ENCODE results near the gene SART1. TPM values are rescaled to one million over a fixed set of nuclear protein-coding genes. Genes with fewer than 3 reads are reported as not detected.
A peak's percentile ranks its signal among the peaks of the same experiment; 100 is the strongest.

SART1 gene
- total RNA-seq, 1 donor from 2014 or later: 45.9 TPM

DNA sequence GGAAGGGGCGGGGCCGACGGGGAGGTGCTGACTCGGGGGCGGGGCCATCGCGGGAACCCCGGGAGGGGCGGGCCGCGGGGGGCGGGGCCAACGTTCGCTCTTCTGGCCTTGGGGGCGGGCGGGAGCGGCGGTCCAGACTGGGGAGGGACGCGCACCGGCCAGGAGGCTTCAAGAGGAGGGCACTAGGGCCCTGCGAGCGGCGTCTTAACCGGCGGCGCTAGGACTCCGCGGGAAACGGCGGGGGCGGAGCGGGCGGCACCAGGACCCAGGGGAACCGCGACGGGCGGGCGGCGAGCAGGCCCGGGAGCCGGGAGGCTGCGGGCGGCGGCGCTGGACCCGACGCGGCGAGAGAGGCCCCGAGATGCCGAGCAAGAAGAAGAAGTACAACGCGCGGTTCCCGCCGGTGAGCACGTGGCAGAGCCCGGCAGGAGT is 42.4 kb upstream of the SART1 start, which contains the start of gene DRAP1:
Gene DRAP1 (plus strand): TSS at position 286 of the 432 bp plus-strand sequence. CDS start 76 bp downstream, at position 362.
- peak within 1 kb of the TSS; percentile 96 to 99 (median 98) for H3K9ac ChIP-seq (ENCODE audit: low read depth in 1 of 3, low read length in 3 of 3)
- peaks cover 9 to 26% (median 26%) of the 10 kb centered on the region in 3 donors for H3K36me3 ChIP-seq (ENCODE audit: control insufficient read depth in 3 of 3, insufficient read depth in 3 of 3, low read length in 3 of 3)
- peak within 1 kb of the TSS; percentile 82 to 96 (median 90) for H3K4me3 ChIP-seq (ENCODE audit: low read length in 3 of 3)
- peak within 1 kb of the TSS; percentile 97 for H3K27ac ChIP-seq (ENCODE audit: low read depth, low read length)
- peaks cover 50 to 55% (median 52%) of the 10 kb centered on the region in 3 donors for H3K4me1 ChIP-seq (ENCODE audit: control insufficient read depth in 3 of 3, insufficient read depth in 3 of 3, low read length in 3 of 3)
- H3K9me3 ChIP-seq (ENCODE audit: control insufficient read depth in 3 of 3, low read length in 3 of 3): no peaks in the 10 kb centered on the region
- H3K27me3 ChIP-seq (ENCODE audit: control insufficient read depth in 3 of 3, insufficient read depth in 3 of 3, low read length in 3 of 3): no peaks in the 10 kb centered on the region

DNA sequence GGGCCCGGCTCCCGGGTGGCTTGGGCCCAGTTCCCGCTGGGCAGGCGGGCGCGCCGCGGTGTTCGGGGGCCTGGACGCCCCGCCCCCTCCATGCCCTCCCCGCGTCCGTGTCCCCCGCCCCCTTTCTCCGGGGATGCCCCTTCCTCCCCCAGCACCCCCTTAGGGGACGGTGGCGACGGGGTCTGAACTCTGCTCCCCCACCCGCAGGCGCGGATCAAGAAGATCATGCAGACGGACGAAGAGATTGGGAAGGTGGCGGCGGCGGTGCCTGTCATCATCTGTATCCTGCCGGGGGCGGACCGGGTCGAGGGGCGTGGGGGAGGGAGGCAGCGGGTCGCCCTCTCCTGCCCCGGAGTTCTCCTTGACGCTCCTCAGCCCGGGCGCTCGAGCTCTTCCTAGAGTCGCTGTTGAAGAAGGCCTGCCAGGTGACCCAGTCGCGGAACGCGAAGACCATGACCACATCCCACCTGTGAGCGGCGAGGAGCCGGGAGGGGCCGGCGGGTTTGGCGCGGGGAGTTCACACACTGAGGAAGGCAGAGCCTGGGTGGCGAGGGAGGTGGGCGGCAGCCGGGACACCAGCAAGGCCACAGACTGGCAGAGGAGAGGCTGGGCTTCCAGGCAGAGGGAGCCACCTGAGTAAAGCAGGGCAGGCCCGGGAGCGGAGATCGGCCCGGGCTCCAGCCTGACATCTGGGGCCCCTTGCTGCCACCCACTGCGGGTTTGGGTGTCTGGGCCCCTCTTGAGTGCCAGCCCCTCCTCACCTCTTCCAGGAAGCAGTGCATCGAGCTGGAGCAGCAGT is 41.8 kb upstream of the SART1 start:
- H3K9me3 ChIP-seq (ENCODE audit: control insufficient read depth in 3 of 3, low read length in 3 of 3): no peaks in the 10 kb centered on the region
- H3K27ac ChIP-seq (ENCODE audit: low read depth, low read length): peak overlapping the region; percentile 60
- peak overlapping the region; percentile 76 to 80 (median 76) for H3K9ac ChIP-seq (ENCODE audit: low read depth in 1 of 3, low read length in 3 of 3)

DNA sequence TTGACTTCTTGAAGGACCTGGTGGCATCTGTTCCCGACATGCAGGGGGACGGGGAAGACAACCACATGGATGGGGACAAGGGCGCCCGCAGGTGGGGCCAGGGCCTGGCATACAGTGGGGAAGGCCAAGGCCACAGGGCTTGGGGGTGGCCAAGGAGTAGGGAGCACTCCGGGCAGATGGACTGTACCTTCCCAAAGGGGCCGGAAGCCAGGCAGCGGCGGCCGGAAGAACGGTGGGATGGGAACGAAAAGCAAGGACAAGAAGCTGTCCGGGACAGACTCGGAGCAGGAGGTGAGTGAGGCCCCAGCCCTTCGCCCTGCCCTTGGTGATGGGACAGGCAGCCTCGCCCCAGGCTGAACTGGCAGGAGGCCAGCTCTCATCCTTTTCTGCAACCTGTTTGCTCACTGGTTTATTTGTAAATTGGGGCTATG is 41.1 kb upstream of the SART1 start:
- peak overlapping the region; percentile 69 to 80 (median 79) for H3K4me3 ChIP-seq (ENCODE audit: low read length in 3 of 3)
- H3K4me1 ChIP-seq (ENCODE audit: control insufficient read depth in 3 of 3, insufficient read depth in 3 of 3, low read length in 3 of 3): peaks cover 41 to 45% (median 43%) of the 10 kb centered on the region in 3 donors
- H3K27ac ChIP-seq (ENCODE audit: low read depth, low read length): no peak overlapping the region
- H3K9ac ChIP-seq (ENCODE audit: low read depth in 1 of 3, low read length in 3 of 3): peak overlapping the region; percentile 76 to 80 (median 76)
- H3K9me3 ChIP-seq (ENCODE audit: control insufficient read depth in 3 of 3, low read length in 3 of 3): no peaks in the 10 kb centered on the region
- H3K36me3 ChIP-seq (ENCODE audit: control insufficient read depth in 3 of 3, insufficient read depth in 3 of 3, low read length in 3 of 3): peaks cover 9 to 26% (median 26%) of the 10 kb centered on the region in 3 donors
- no peaks in the 10 kb centered on the region for H3K27me3 ChIP-seq (ENCODE audit: control insufficient read depth in 3 of 3, insufficient read depth in 3 of 3, low read length in 3 of 3)

More for the DNA sequence above, 41.8 kb upstream of the SART1 start:
- Histone ChIP-seq H3K4me1 (ENCODE audit: control insufficient read depth in 3 of 3, insufficient read depth in 3 of 3, low read length in 3 of 3) (peaks cover 47 to 51% (median 49%) of the 10 kb centered on the region in 3 donors), H3K36me3 (ENCODE audit: control insufficient read depth in 3 of 3, insufficient read depth in 3 of 3, low read length in 3 of 3) (peaks cover 9 to 26% (median 26%) of the 10 kb centered on the region in 3 donors), H3K27me3 (ENCODE audit: control insufficient read depth in 3 of 3, insufficient read depth in 3 of 3, low read length in 3 of 3) (no peaks in the 10 kb centered on the region), H3K4me3 (ENCODE audit: low read length in 3 of 3) (peak overlapping the region; percentile 69 to 80 (median 79))

DNA sequence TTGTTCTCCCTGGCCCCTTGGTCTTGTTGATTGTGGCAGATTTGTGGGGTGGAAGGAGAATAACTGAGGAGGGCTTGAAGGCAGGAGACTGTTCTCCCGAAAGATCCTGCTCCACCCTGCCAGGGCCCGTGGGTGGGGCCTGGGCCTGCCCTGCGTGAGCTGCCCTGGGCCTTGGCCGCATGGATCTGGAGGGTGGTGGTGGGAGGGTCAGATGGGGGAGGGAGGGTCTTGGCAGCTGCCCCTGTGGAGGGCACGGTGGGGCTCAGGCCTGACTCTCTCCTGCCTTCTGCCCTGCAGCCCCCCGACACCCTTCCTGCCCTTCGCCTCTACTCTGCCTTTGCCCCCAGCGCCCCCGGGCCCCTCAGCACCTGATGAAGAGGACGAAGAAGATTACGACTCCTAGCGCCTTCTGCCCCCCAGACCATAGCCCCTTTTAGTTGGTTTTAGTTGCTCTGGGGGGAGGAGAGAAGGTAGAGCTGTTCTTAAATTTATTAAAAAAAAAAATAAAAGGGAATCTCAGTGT is 40.4 kb upstream of the SART1 start:
- peaks cover 9 to 26% (median 26%) of the 10 kb centered on the region in 3 donors for H3K36me3 ChIP-seq (ENCODE audit: control insufficient read depth in 3 of 3, insufficient read depth in 3 of 3, low read length in 3 of 3)
- H3K9me3 ChIP-seq (ENCODE audit: control insufficient read depth in 3 of 3, low read length in 3 of 3): no peaks in the 10 kb centered on the region
- peaks cover 34 to 38% (median 36%) of the 10 kb centered on the region in 3 donors for H3K4me1 ChIP-seq (ENCODE audit: control insufficient read depth in 3 of 3, insufficient read depth in 3 of 3, low read length in 3 of 3)
- no peaks in the 10 kb centered on the region for H3K27me3 ChIP-seq (ENCODE audit: control insufficient read depth in 3 of 3, insufficient read depth in 3 of 3, low read length in 3 of 3)
- peak overlapping the region in 2 of 3 donors; percentile 69 to 80 for H3K4me3 ChIP-seq (ENCODE audit: low read length in 3 of 3)
- H3K27ac ChIP-seq (ENCODE audit: low read depth, low read length): no peak overlapping the region
- H3K9ac ChIP-seq (ENCODE audit: low read depth in 1 of 3, low read length in 3 of 3): peak overlapping the region in 2 of 3 donors; percentile 76 to 80

DNA sequence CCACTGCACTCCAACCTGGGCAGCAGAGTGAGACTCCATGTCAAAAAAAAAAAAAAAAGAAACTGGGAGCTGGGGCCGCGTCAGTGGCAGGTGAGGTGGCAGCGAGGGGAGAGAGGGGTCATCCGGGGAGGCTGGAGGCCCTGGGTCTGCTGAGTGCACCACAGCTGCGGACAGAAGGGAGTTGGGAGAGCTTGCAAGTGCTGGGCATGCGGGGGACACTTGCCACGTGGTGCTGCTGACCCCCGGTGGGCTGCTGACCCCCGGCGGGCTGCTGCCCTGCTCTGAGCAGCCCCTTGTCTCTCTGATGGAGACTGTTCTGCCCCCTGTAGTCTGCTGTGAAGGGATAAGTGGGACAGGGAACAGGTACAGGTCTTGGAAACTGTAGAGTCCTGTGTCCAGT is 39.7 kb upstream of the SART1 start:
- Histone ChIP-seq H3K4me3 (ENCODE audit: low read length in 3 of 3) (no peak overlapping the region), H3K36me3 (ENCODE audit: control insufficient read depth in 3 of 3, insufficient read depth in 3 of 3, low read length in 3 of 3) (peaks cover 9 to 25% (median 25%) of the 10 kb centered on the region in 3 donors), H3K27ac (ENCODE audit: low read depth, low read length) (no peak overlapping the region), H3K9ac (ENCODE audit: low read depth in 1 of 3, low read length in 3 of 3) (no peak overlapping the region), H3K27me3 (ENCODE audit: control insufficient read depth in 3 of 3, insufficient read depth in 3 of 3, low read length in 3 of 3) (no peaks in the 10 kb centered on the region), H3K9me3 (ENCODE audit: control insufficient read depth in 3 of 3, low read length in 3 of 3) (no peaks in the 10 kb centered on the region), H3K4me1 (ENCODE audit: control insufficient read depth in 3 of 3, insufficient read depth in 3 of 3, low read length in 3 of 3) (peaks cover 26 to 30% (median 28%) of the 10 kb centered on the region in 3 donors)

DNA sequence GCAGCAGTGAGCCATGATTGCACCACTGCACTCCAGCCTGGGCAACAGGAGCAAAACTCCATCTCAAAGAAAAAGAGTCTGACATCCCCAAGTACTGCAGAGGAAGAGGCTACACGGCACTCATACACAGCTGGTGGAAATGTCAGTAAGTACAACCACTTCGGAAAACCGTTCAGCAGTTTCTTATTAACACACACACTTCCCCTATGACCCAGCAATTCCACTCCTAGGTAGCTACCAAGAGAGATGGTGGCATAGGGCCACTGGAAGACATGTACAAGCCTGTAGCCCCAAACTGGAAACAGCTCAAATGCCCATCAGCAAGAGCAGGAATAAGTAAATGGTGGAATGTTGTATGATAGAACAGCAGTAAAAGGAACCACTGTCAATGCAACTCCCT is 39.0 kb upstream of the SART1 start:
- no peaks in the 10 kb centered on the region for H3K27me3 ChIP-seq (ENCODE audit: control insufficient read depth in 3 of 3, insufficient read depth in 3 of 3, low read length in 3 of 3)
- H3K9me3 ChIP-seq (ENCODE audit: control insufficient read depth in 3 of 3, low read length in 3 of 3): no peaks in the 10 kb centered on the region
- H3K36me3 ChIP-seq (ENCODE audit: control insufficient read depth in 3 of 3, insufficient read depth in 3 of 3, low read length in 3 of 3): peaks cover 9 to 21% (median 20%) of the 10 kb centered on the region in 3 donors
- H3K4me1 ChIP-seq (ENCODE audit: control insufficient read depth in 3 of 3, insufficient read depth in 3 of 3, low read length in 3 of 3): peaks cover 19 to 23% (median 21%) of the 10 kb centered on the region in 3 donors
- no peak overlapping the region for H3K27ac ChIP-seq (ENCODE audit: low read depth, low read length)
- no peak overlapping the region for H3K4me3 ChIP-seq (ENCODE audit: low read length in 3 of 3)
- no peak overlapping the region for H3K9ac ChIP-seq (ENCODE audit: low read depth in 1 of 3, low read length in 3 of 3)

DNA sequence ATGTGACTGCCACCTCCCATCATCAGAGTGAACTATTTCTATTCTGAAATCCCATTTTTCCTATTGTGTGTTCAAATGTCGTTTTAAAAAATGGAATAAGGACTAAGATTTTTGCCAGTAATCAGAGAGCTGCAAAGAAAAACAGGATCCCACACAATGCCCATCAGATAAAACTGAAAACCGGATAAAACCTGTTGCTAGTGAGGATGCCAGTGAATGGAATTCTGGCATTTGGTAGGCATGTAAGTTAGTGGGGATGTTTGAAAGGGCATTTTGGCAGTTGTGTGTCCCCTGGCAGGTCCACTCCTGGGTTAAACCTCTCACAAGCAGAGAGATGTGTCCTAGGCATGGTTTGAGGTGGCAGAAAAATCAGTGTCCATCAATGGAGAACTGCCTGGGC is 36.1 kb upstream of the SART1 start:
- Histone ChIP-seq H3K9me3 (ENCODE audit: control insufficient read depth in 3 of 3, low read length in 3 of 3) (no peaks in the 10 kb centered on the region), H3K27ac (ENCODE audit: low read depth, low read length) (no peak overlapping the region), H3K4me1 (ENCODE audit: control insufficient read depth in 3 of 3, insufficient read depth in 3 of 3, low read length in 3 of 3) (peaks cover 6 to 7% (median 6%) of the 10 kb centered on the region in 3 donors), H3K9ac (ENCODE audit: low read depth in 1 of 3, low read length in 3 of 3) (no peak overlapping the region), H3K4me3 (ENCODE audit: low read length in 3 of 3) (no peak overlapping the region), H3K36me3 (ENCODE audit: control insufficient read depth in 3 of 3, insufficient read depth in 3 of 3, low read length in 3 of 3) (peaks cover 9 to 20% (median 16%) of the 10 kb centered on the region in 3 donors), H3K27me3 (ENCODE audit: control insufficient read depth in 3 of 3, insufficient read depth in 3 of 3, low read length in 3 of 3) (no peaks in the 10 kb centered on the region)

DNA sequence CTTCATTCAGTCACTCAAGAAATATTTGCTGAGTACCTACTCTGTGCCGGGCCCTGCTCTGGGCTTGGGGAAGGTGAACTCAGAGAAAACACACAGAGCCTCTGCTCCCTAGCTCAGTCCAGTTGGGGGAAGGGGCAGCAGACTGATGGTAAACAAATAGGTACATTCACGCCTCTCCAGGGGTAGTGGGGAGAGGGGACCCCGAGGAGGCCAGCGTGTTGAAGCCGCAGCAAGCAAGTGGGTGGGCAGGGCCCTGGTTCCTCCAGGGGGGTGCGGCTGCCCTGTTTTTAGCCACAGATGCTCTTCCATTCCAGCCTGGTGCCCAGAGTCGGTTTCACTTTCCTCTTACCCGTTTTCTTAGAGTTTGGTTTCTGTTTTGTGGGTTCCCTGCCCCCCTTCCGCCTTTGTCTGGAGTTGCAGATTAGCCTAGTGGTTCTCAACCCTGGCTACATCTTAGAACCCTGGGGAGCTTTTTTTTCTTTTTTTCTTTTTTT is 33.6 kb upstream of the SART1 start:
- Histone ChIP-seq H3K4me3 (ENCODE audit: low read length in 3 of 3) (no peak overlapping the region), H3K27ac (ENCODE audit: low read depth, low read length) (no peak overlapping the region), H3K9ac (ENCODE audit: low read depth in 1 of 3, low read length in 3 of 3) (no peak overlapping the region), H3K9me3 (ENCODE audit: control insufficient read depth in 3 of 3, low read length in 3 of 3) (no peaks in the 10 kb centered on the region), H3K36me3 (ENCODE audit: control insufficient read depth in 3 of 3, insufficient read depth in 3 of 3, low read length in 3 of 3) (peaks cover under 1 to 5% (median under 1%) of the 10 kb centered on the region in 3 donors), H3K4me1 (ENCODE audit: control insufficient read depth in 3 of 3, insufficient read depth in 3 of 3, low read length in 3 of 3) (no peaks in the 10 kb centered on the region), H3K27me3 (ENCODE audit: control insufficient read depth in 3 of 3, insufficient read depth in 3 of 3, low read length in 3 of 3) (no peaks in the 10 kb centered on the region)

DNA sequence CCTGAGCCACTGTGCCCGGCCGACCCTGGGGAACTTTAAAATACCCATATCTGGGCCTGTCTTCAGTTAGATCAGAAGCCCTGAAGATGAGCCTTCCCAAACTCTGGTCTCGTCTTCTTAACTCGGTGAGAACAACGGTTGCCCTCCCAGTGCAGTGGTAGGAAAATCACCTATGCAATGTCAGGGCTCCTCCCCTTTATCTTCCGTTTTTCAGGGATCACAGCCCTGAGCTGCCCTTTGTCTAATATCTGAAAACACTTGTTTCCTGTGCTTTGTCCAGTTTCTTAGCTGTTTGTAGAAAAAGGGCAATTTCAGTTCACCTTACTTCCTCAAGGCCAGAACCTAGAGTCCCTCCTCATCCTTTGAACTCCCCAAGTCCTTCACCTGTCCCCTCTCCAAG is 32.9 kb upstream of the SART1 start:
- no peak overlapping the region for H3K4me3 ChIP-seq (ENCODE audit: low read length in 3 of 3)

More for the DNA sequence above, 32.9 kb upstream of the SART1 start:
- Histone ChIP-seq H3K27me3 (ENCODE audit: control insufficient read depth in 3 of 3, insufficient read depth in 3 of 3, low read length in 3 of 3) (peaks cover 0 to 3% (median 0%) of the 10 kb centered on the region in 3 donors), H3K4me1 (ENCODE audit: control insufficient read depth in 3 of 3, insufficient read depth in 3 of 3, low read length in 3 of 3) (no peaks in the 10 kb centered on the region), H3K9ac (ENCODE audit: low read depth in 1 of 3, low read length in 3 of 3) (no peak overlapping the region), H3K27ac (ENCODE audit: low read depth, low read length) (no peak overlapping the region), H3K36me3 (ENCODE audit: control insufficient read depth in 3 of 3, insufficient read depth in 3 of 3, low read length in 3 of 3) (no peaks in the 10 kb centered on the region), H3K9me3 (ENCODE audit: control insufficient read depth in 3 of 3, low read length in 3 of 3) (no peaks in the 10 kb centered on the region)
